Caco-2 (cell line): Measurements from ENCODE around the gene BAK1. TPM values are rescaled to one million over a fixed set of nuclear protein-coding genes. Genes with fewer than 3 reads are reported as not detected.
"Not testable (repeated sequence)": the region's sequence is repeated elsewhere in the genome, so short reads cannot be mapped to it uniquely, and the experiment has no call there.

Source experiments
- BruUV-seq: library from RNA; stranded (reverse); fragments of 400-500 nt; replicated peaks from 2 replicates; lab custom pipeline; 2021; lab: Mats Ljungman, UMichigan
- CTCF ChIA-PET: fragments of 300-600 bp; sonication (Branson Sonifier 250); formaldehyde crosslinking; loops from one replicate; lab custom pipeline; 2022; ENCODE audit warnings: antibody characterized with exemption; lab: Charles Lee
- POLR2A ChIA-PET: fragments of 300-600 bp; sonication (Branson Sonifier 250); formaldehyde crosslinking; loops from one replicate; lab custom pipeline; 2022; ENCODE audit warnings: antibody characterized with exemption; lab: Charles Lee
- DNase-seq, 2 experiments: peaks; one replicate each; pipeline versions ENCODE4 v3.0.0 to v3.0.0-alpha.2; 2020 to 2022
- H3K27me3 ChIP-seq: replicated peaks from 2 replicates; pipeline ENCODE4 v1.6.0; 2011; ENCODE audit warnings: low read length; ENCODE audit not compliant: control insufficient read depth, insufficient read depth
- H3K36me3 ChIP-seq: 2 replicates; pipeline ENCODE4 v1.5.1; 2011; ENCODE audit warnings: low read length; ENCODE audit not compliant: control insufficient read depth, insufficient read depth
- H3K4me1 ChIP-seq: fragments of 250-450 bp; sonication (Bioruptor Pico); 2 replicates; pipeline ENCODE4 v1.5.1; 2020; ENCODE audit warnings: mild to moderate bottlenecking
- H3K4me3 ChIP-seq: 2 replicates; pipeline ENCODE4 v1.5.1; 2011; ENCODE audit warnings: low read depth, mild to moderate bottlenecking, control low read depth, low read length
- H3K9me3 ChIP-seq: fragments of 250-450 bp; sonication (Bioruptor Pico); 2 replicates; pipeline ENCODE4 v1.5.1; 2020; ENCODE audit warnings: mild to moderate bottlenecking, moderate library complexity
- H3K27ac Mint-ChIP-seq: one replicate; pipeline ENCODE4 v1.8.0; 2022; ENCODE audit warnings: mixed read lengths; ENCODE audit not compliant: unreplicated experiment
- H3K27me3 Mint-ChIP-seq: one replicate; pipeline ENCODE4 v1.8.0; 2022; ENCODE audit warnings: mixed read lengths; ENCODE audit not compliant: insufficient read depth, unreplicated experiment
- H3K36me3 Mint-ChIP-seq: one replicate; pipeline ENCODE4 v1.8.0; 2022; ENCODE audit warnings: mild to moderate bottlenecking, mixed read lengths; ENCODE audit not compliant: insufficient read depth, unreplicated experiment
- H3K4me1 Mint-ChIP-seq: one replicate; pipeline ENCODE4 v1.8.0; 2022; ENCODE audit warnings: low read depth, mixed read lengths; ENCODE audit not compliant: unreplicated experiment
- H3K4me3 Mint-ChIP-seq: one replicate; pipeline ENCODE4 v1.8.0; 2022; ENCODE audit warnings: mild to moderate bottlenecking, moderate library complexity, mixed read lengths; ENCODE audit not compliant: unreplicated experiment
- H3K9me3 Mint-ChIP-seq: one replicate; pipeline ENCODE4 v1.8.0; 2022; ENCODE audit warnings: mixed read lengths; ENCODE audit not compliant: unreplicated experiment
- CTCF ChIP-seq, 2 experiments: fragments of 200-600 bp in 1 of 2; IDR thresholded peaks; 1 replicate in 1 of 2; 2 replicates in 1 of 2; pipeline versions ENCODE4 v1.5.1 to v1.8.0; 2011 to 2022; ENCODE audit warnings: antibody characterized with exemption in 1 of 2, control low read depth in 1 of 2, inconsistent platforms in 1 of 2, low read depth in 1 of 2, low read length in 1 of 2, mild to moderate bottlenecking in 1 of 2, moderate library complexity in 1 of 2; ENCODE audit not compliant: insufficient read depth in 1 of 2, severe bottlenecking in 1 of 2, unreplicated experiment in 1 of 2
- intact Hi-C: fragments of 100-400 bp; cut with micrococcal nuclease; formaldehyde crosslinking; loops from one replicate; pipeline ENCODE4 v1.10.0; 2022; ENCODE audit not compliant: unreplicated experiment
- total RNA-seq: library from RNA; stranded (reverse); gene quantifications from 2 replicates; pipeline ENCODE4 v1.2.3, GENCODE V29; 2022

The BAK1 gene
- total RNA-seq, 1 experiment from 2014 or later, result 29.4 TPM

- no peaks in the 10 kb centered on the region for H3K27me3 ChIP-seq
- no peaks in the 10 kb centered on the region for H3K4me1 Mint-ChIP-seq
- H3K36me3 ChIP-seq, result no peaks in the 10 kb centered on the region
- ChIA-PET CTCF (interaction anchor here (0.6 kb wide), 1 partner anchor 31 kb away, joined by 5 read pairs; no protein-coding TSS in a partner anchor), POLR2A (no interaction called here)
- no TSS peak for BruUV-seq
- no peaks in the 10 kb centered on the region for H3K36me3 Mint-ChIP-seq
- DNase-seq, result no peak
- H3K27me3 Mint-ChIP-seq, result no peaks in the 10 kb centered on the region
- H3K4me1 ChIP-seq, result no peaks in the 10 kb centered on the region; the same call in 1 of the 2 replicates
- H3K9me3 Mint-ChIP-seq, result peaks cover 10% of the 10 kb centered on the region
- no peak overlapping the region for H3K4me3 Mint-ChIP-seq
- no peak overlapping the region for H3K27ac Mint-ChIP-seq
- intact Hi-C loops, result no loop called here
- no peak for TF ChIP-seq CTCF (IDR thresholded peaks at IDR 0.05; ENCODE audit: insufficient read depth in 1 of 2, low read depth in 1 of 2, low read length in 1 of 2, severe bottlenecking in 1 of 2, unreplicated experiment in 1 of 2)
- H3K4me3 ChIP-seq, result no peak overlapping the region
- no peaks in the 10 kb centered on the region for H3K9me3 ChIP-seq
Measured at GRCh38 chr6:33600761-33601160, 20.7 kb upstream of the BAK1 start.

GRCh38 chr6:33599413-33599938 is 19.4 kb upstream of the BAK1 start:
- no peaks in the 10 kb centered on the region for H3K27me3 ChIP-seq
- Mint-ChIP-seq H3K36me3 (no peaks in the 10 kb centered on the region), H3K4me3 (no peak overlapping the region), H3K4me1 (no peaks in the 10 kb centered on the region), H3K27me3 (no peaks in the 10 kb centered on the region), H3K27ac (no peak overlapping the region), H3K9me3 (no peaks in the 10 kb centered on the region)
- H3K4me3 ChIP-seq, result no peak overlapping the region
- intact Hi-C loops, result no loop called here
- H3K9me3 ChIP-seq, result no peaks in the 10 kb centered on the region
- BruUV-seq, result no TSS peak
- TF ChIP-seq CTCF (IDR thresholded peaks at IDR 0.05; ENCODE audit: insufficient read depth in 1 of 2, low read depth in 1 of 2, low read length in 1 of 2, severe bottlenecking in 1 of 2, unreplicated experiment in 1 of 2), result no peak
- DNase-seq, result no peak
- H3K4me1 ChIP-seq, result no peaks in the 10 kb centered on the region
- CTCF ChIA-PET, result no interaction called here
- H3K36me3 ChIP-seq, result no peaks in the 10 kb centered on the region
- POLR2A ChIA-PET, result no interaction called here

DNA sequence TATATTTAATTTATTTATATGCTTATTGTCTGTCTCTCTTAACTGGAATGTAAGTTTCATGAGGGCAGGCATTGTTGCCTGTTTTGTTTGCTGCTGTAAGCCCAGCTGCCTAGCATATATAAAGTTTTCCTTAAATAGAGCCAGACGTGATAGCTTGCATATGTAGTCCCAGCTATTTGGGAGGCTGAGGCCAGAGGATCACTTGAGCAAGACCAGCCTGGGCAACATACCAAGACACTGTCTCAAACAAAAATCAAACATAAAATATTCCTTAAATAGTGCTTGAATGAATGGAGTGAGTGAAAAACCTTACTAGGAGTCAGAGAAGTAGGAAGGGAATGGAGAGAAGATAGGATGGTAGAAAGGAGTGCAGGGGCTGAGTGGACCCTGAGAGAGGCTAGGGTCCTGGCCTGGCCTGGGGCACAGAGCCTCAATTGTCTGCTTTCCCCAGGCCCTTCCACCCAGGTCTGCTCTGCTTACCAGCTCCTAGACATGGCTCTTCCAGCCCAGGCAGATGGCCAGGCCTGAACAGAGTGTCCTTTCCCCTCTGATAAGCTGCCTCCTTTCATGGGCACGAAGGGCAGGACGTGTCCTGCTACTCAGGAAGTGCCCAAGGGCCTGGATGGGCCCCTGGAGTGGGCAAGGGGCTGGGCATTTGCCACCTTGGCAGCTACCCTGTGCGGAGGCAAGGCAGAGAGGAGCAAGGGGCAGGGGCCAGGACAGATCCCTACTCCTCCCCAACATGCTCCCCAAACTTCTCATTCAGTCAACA is 17.7 kb upstream of the BAK1 start:
- ChIA-PET CTCF (no interaction called here), POLR2A (no interaction called here)

GRCh38 chr6:33596894-33597293 is 16.8 kb upstream of the BAK1 start:
- BruUV-seq, H3K27me3 Mint-ChIP-seq, H3K4me3 Mint-ChIP-seq, POLR2A ChIA-PET, H3K4me3 ChIP-seq, H3K36me3 Mint-ChIP-seq, H3K36me3 ChIP-seq, DNase-seq, H3K9me3 Mint-ChIP-seq, H3K27ac Mint-ChIP-seq, CTCF ChIA-PET, H3K9me3 ChIP-seq, H3K4me1 Mint-ChIP-seq, H3K4me1 ChIP-seq, H3K27me3 ChIP-seq, intact Hi-C loops: not testable (repeated sequence)

More for the DNA sequence above, 17.7 kb upstream of the BAK1 start:
- H3K4me1 Mint-ChIP-seq, result no peaks in the 10 kb centered on the region
- no peak overlapping the region for H3K27ac Mint-ChIP-seq
- no peak for DNase-seq
- H3K4me3 Mint-ChIP-seq, result no peak overlapping the region
- H3K36me3 Mint-ChIP-seq, result no peaks in the 10 kb centered on the region
- no peaks in the 10 kb centered on the region for H3K9me3 Mint-ChIP-seq
- intact Hi-C loops, result no loop called here
- BruUV-seq, result no TSS peak
- TF ChIP-seq CTCF (IDR thresholded peaks at IDR 0.05; ENCODE audit: insufficient read depth in 1 of 2, low read depth in 1 of 2, low read length in 1 of 2, severe bottlenecking in 1 of 2, unreplicated experiment in 1 of 2), result no peak
- no peaks in the 10 kb centered on the region for H3K9me3 ChIP-seq
- no peak overlapping the region for H3K4me3 ChIP-seq
- no peaks in the 10 kb centered on the region for H3K27me3 ChIP-seq
- no peaks in the 10 kb centered on the region for H3K4me1 ChIP-seq
- no peaks in the 10 kb centered on the region for H3K36me3 ChIP-seq
- no peaks in the 10 kb centered on the region for H3K27me3 Mint-ChIP-seq
